SK-N-SH (cell line): Measurements from ENCODE around the gene CYP4F12. TPM values are rescaled to one million over a fixed set of nuclear protein-coding genes. Genes with fewer than 3 reads are reported as not detected.

Experiments
- CTCF ChIA-PET: fragments of 300-600, 350-600 bp; formaldehyde crosslinking; extraction: SDS; loops from one replicate; lab custom pipeline; 2021; lab: Yijun Ruan, JAX
- POLR2A ChIA-PET: fragments of 350-600 bp; sonication (Branson Sonifier 250); formaldehyde crosslinking; extraction: SDS; loops from one replicate; lab custom pipeline; 2020; ENCODE audit warnings: antibody characterized with exemption, inconsistent platforms; lab: Yijun Ruan, JAX
- DNase-seq: peaks from one replicate; pipeline ENCODE4 v3.0.0; 2012
- H2AFZ ChIP-seq: fragments of 200-600 bp; sonication (generic); 2 replicates; pipeline ENCODE4 v1.8.1; 2016; ENCODE audit warnings: antibody characterized with exemption, mild to moderate bottlenecking, low read depth
- H3F3A ChIP-seq: fragments of 200-600 bp; sonication (generic); replicated peaks from 2 replicates; pipeline ENCODE3; 2016; ENCODE audit warnings: antibody characterized with exemption, mild to moderate bottlenecking; ENCODE audit not compliant: insufficient read depth
- H3K27ac ChIP-seq, 2 experiments: fragments of 200-500 bp in 1 of 2; fragments of 200-600 bp in 1 of 2; sonication (Bioruptor generic) in 1 of 2; sonication (generic), shearing (Covaris generic) in 1 of 2; 2 replicates each; pipeline versions ENCODE4 v1.5.1 to v1.6.1; 2014 to 2016; ENCODE audit warnings: low read depth in 2 of 2, inconsistent platforms in 1 of 2, low read length in 1 of 2, mild to moderate bottlenecking in 1 of 2, mixed read lengths in 1 of 2
- H3K27me3 ChIP-seq: fragments of 200-600 bp; sonication (generic), shearing (Covaris generic); 2 replicates; pipeline ENCODE4 v1.6.1; 2016; ENCODE audit warnings: mixed run types; ENCODE audit not compliant: insufficient read depth
- H3K36me3 ChIP-seq, 2 experiments: fragments of 200-500 bp in 1 of 2; fragments of 200-600 bp in 1 of 2; sonication (Bioruptor generic) in 1 of 2; sonication (generic) in 1 of 2; replicated peaks in 1 of 2; 2 replicates each; pipeline versions ENCODE3 to v1.5.1; 2014 to 2016; ENCODE audit warnings: low read length in 1 of 2, mild to moderate bottlenecking in 1 of 2; ENCODE audit not compliant: insufficient read depth in 2 of 2, control insufficient read depth in 1 of 2
- H3K4me1 ChIP-seq, 2 experiments: fragments of 200-500 bp in 1 of 2; fragments of 200-600 bp in 1 of 2; sonication (Bioruptor generic) in 1 of 2; sonication (generic), shearing (Covaris generic) in 1 of 2; 2 replicates each; pipeline versions ENCODE4 v1.5.1 to v1.6.1; 2014 to 2016; ENCODE audit warnings: low read depth in 1 of 2, low read length in 1 of 2, mixed run types in 1 of 2; ENCODE audit not compliant: insufficient read depth in 2 of 2, control insufficient read depth in 1 of 2
- H3K4me2 ChIP-seq: fragments of 200-600 bp; sonication (generic), shearing (Covaris generic); 2 replicates; pipeline ENCODE4 v1.6.1; 2017; ENCODE audit warnings: mixed run types
- H3K4me3 ChIP-seq, 2 experiments: fragments of 200-500 bp in 1 of 2; fragments of 200-600 bp in 1 of 2; sonication (Bioruptor generic) in 1 of 2; sonication (generic), shearing (Covaris generic) in 1 of 2; 2 replicates each; pipeline versions ENCODE4 v1.5.1 to v1.8.1; 2014 to 2016; ENCODE audit warnings: low read depth in 2 of 2, inconsistent platforms in 1 of 2, low read length in 1 of 2, mild to moderate bottlenecking in 1 of 2, mixed read lengths in 1 of 2, moderate library complexity in 1 of 2
- H3K79me2 ChIP-seq: fragments of 200-600 bp; sonication (generic); 2 replicates; pipeline ENCODE4 v1.8.1; 2017; ENCODE audit warnings: mild to moderate bottlenecking; ENCODE audit not compliant: insufficient read depth
- H3K9ac ChIP-seq: fragments of 200-600 bp; sonication (generic); 2 replicates; pipeline ENCODE4 v1.6.1; 2017; ENCODE audit warnings: mixed run types
- H3K9me2 ChIP-seq: fragments of 200-600 bp; sonication (generic); 2 replicates; pipeline ENCODE4 v1.6.1; 2017; ENCODE audit warnings: mixed run types
- H3K9me3 ChIP-seq: fragments of 200-600 bp; sonication (generic); 2 replicates; pipeline ENCODE4 v1.6.1; 2017; ENCODE audit warnings: mixed run types, mild to moderate bottlenecking, moderate library complexity
- H4K20me1 ChIP-seq: fragments of 200-600 bp; sonication (generic); 2 replicates; pipeline ENCODE4 v1.6.1; 2017; ENCODE audit warnings: mild to moderate bottlenecking, mixed run types; ENCODE audit not compliant: insufficient read depth
- ELF1 ChIP-seq: IDR thresholded peaks from 2 replicates; pipeline ENCODE4 v1.4.0; 2012
- EZH2phosphoT487 ChIP-seq: fragments of 200-600 bp; sonication (generic); IDR thresholded peaks from 2 replicates; pipeline ENCODE4 v1.6.1; 2017; ENCODE audit warnings: low read depth, mixed run types, mild to moderate bottlenecking, antibody characterized with exemption, moderate library complexity, borderline replicate concordance
- FOSL2 ChIP-seq: IDR thresholded peaks from 2 replicates; pipeline ENCODE4 v1.4.0; 2012; ENCODE audit warnings: low read depth, mild to moderate bottlenecking, moderate library complexity, borderline replicate concordance
- GATA2 ChIP-seq: sonication (generic); formaldehyde crosslinking; IDR thresholded peaks from 2 replicates; pipeline ENCODE4 v1.5.0; 2020; ENCODE audit warnings: mild to moderate bottlenecking, missing genetic modification reagents
- MEF2A ChIP-seq: IDR thresholded peaks from 2 replicates; pipeline ENCODE4 v1.4.0; 2012; ENCODE audit warnings: low read depth, borderline replicate concordance
- NFIC ChIP-seq: IDR thresholded peaks from 2 replicates; pipeline ENCODE4 v1.4.0; 2012; ENCODE audit warnings: borderline replicate concordance
- NRF1 ChIP-seq: IDR thresholded peaks from 2 replicates; pipeline ENCODE4 v1.6.1; 2012; ENCODE audit warnings: low read depth, mild to moderate bottlenecking, low read length
- POLR2AphosphoS5 ChIP-seq: IDR thresholded peaks from 2 replicates; pipeline ENCODE4 v1.6.1; 2012; ENCODE audit warnings: low read depth, low read length
- RAD21 ChIP-seq: IDR thresholded peaks from 2 replicates; pipeline ENCODE4 v1.6.1; 2012; ENCODE audit warnings: mild to moderate bottlenecking, low read length
- RCOR1 ChIP-seq: fragments of 150-350 bp; IDR thresholded peaks from 2 replicates; pipeline ENCODE4 v1.6.1; 2017; ENCODE audit warnings: antibody characterized with exemption, low read length
- RFX5 ChIP-seq: IDR thresholded peaks from 2 replicates; pipeline ENCODE4 v1.6.1; 2012; ENCODE audit warnings: mild to moderate bottlenecking, improper control_type of control experiment, low read length
- TAF1 ChIP-seq: IDR thresholded peaks from 2 replicates; pipeline ENCODE4 v1.6.1; 2012; ENCODE audit warnings: low read depth, mild to moderate bottlenecking, low read length, moderate library complexity, borderline replicate concordance
- TCF12 ChIP-seq: IDR thresholded peaks from 2 replicates; pipeline ENCODE4 v1.4.0; 2012
- TEAD4 ChIP-seq: IDR thresholded peaks from 2 replicates; pipeline ENCODE4 v1.4.0; 2012; ENCODE audit warnings: mild to moderate bottlenecking, borderline replicate concordance; ENCODE audit not compliant: insufficient read depth
- YY1 ChIP-seq: IDR thresholded peaks from 2 replicates; pipeline ENCODE4 v1.4.0; 2012; ENCODE audit warnings: low read depth, mild to moderate bottlenecking
- WGBS: methylation state at CpG from one replicate; pipeline ENCODE4 v1.1.6; 2017; ENCODE audit warnings: low lambda C conversion rate; 5-methylcytosine and 5-hydroxymethylcytosine counted together
- polyA plus RNA-seq, 3 experiments: library from polyadenylated mRNA; depleted of rRNA; stranded (reverse); fragments of >200 nt; gene quantifications; 2 replicates each; pipeline ENCODE4 v1.2.3, GENCODE V29; 2012
- TF ChIP-seq, protein P1 (sequence below): IDR thresholded peaks from 2 replicates; pipeline ENCODE4 v1.6.1; 2012; ENCODE audit warnings: mild to moderate bottlenecking, low read depth, low read length, moderate library complexity
- TF ChIP-seq, protein P2 (sequence below): IDR thresholded peaks from 2 replicates; pipeline ENCODE4 v1.4.0; 2012; ENCODE audit warnings: low read depth
- TF ChIP-seq, protein P3 (sequence below): IDR thresholded peaks from 2 replicates; pipeline ENCODE4; 2012
- TF ChIP-seq, protein P4 (sequence below): IDR thresholded peaks from 2 replicates; pipeline ENCODE4 v1.4.0; 2012; ENCODE audit warnings: low read depth, borderline replicate concordance
- TF ChIP-seq, protein P5 (sequence below): IDR thresholded peaks from 2 replicates; pipeline ENCODE4 v1.4.0; 2012; ENCODE audit warnings: low read depth, borderline replicate concordance

The CYP4F12 gene
- polyA plus RNA-seq, 1 of the 3 experiments (the other 2 are of a cell fraction): not detected

DNA sequence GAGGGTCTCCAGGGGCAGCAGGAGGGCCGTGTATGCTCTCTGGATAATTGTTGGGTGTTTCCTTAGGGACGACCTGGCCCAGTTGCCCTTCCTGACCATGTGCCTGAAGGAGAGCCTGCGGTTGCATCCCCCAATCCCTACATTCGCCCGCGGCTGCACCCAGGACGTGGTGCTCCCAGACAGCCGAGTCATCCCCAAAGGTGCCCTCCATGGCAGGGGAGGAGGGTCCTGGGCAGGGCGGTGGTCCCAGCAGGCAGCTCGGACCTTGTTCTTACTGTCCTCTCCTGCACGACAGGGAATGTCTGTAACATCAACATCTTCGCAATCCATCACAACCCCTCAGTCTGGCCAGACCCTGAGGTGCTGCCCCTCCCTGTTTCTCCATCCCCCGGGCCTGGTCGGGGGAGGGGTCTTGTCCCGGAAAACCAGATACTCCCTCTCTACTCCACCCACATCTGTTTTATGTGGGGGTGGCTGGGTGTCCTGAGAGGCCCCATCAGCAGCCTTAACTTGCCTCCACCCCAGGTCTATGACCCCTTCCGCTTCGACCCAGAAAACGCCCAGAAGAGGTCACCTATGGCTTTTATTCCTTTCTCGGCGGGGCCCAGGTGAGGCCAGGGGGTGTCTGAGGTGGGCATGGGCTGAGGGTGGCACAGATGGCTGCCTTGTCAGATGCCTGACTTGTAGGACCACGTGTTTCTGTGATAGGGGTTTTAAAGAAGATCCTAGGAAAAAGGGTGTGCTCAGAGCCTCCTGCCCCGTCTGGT lies 44.5 kb upstream of the CYP4F12 start:
- Histone ChIP-seq H3K36me3 (no peaks in the 10 kb centered on the region), H3K79me2 (no peaks in the 10 kb centered on the region), H3K4me2 (no peak overlapping the region), H3F3A (no peaks in the 10 kb centered on the region), H3K27me3 (no peaks in the 10 kb centered on the region; the same call in 1 of the 2 replicates), H3K9me2 (no peaks in the 10 kb centered on the region), H3K4me1 (no peaks in the 10 kb centered on the region), H3K27ac (no peak overlapping the region), H3K9me3 (no peaks in the 10 kb centered on the region), H2AFZ (no peak overlapping the region), H4K20me1 (no peaks in the 10 kb centered on the region), H3K4me3 (no peak overlapping the region), H3K9ac (no peak overlapping the region)
- TF ChIP-seq, protein P1, sequence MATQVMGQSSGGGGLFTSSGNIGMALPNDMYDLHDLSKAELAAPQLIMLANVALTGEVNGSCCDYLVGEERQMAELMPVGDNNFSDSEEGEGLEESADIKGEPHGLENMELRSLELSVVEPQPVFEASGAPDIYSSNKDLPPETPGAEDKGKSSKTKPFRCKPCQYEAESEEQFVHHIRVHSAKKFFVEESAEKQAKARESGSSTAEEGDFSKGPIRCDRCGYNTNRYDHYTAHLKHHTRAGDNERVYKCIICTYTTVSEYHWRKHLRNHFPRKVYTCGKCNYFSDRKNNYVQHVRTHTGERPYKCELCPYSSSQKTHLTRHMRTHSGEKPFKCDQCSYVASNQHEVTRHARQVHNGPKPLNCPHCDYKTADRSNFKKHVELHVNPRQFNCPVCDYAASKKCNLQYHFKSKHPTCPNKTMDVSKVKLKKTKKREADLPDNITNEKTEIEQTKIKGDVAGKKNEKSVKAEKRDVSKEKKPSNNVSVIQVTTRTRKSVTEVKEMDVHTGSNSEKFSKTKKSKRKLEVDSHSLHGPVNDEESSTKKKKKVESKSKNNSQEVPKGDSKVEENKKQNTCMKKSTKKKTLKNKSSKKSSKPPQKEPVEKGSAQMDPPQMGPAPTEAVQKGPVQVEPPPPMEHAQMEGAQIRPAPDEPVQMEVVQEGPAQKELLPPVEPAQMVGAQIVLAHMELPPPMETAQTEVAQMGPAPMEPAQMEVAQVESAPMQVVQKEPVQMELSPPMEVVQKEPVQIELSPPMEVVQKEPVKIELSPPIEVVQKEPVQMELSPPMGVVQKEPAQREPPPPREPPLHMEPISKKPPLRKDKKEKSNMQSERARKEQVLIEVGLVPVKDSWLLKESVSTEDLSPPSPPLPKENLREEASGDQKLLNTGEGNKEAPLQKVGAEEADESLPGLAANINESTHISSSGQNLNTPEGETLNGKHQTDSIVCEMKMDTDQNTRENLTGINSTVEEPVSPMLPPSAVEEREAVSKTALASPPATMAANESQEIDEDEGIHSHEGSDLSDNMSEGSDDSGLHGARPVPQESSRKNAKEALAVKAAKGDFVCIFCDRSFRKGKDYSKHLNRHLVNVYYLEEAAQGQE: no peak
- TF ChIP-seq YY1: no peak
- TF ChIP-seq FOSL2: no peak
- TF ChIP-seq RFX5: no peak
- no peak for TF ChIP-seq ELF1
- no peak for TF ChIP-seq TCF12
- no peak for TF ChIP-seq NFIC
- no peak for TF ChIP-seq POLR2AphosphoS5
- no peak for TF ChIP-seq RCOR1
- TF ChIP-seq, protein P2, sequence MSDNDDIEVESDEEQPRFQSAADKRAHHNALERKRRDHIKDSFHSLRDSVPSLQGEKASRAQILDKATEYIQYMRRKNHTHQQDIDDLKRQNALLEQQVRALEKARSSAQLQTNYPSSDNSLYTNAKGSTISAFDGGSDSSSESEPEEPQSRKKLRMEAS: no peak
- TF ChIP-seq, protein P3, sequence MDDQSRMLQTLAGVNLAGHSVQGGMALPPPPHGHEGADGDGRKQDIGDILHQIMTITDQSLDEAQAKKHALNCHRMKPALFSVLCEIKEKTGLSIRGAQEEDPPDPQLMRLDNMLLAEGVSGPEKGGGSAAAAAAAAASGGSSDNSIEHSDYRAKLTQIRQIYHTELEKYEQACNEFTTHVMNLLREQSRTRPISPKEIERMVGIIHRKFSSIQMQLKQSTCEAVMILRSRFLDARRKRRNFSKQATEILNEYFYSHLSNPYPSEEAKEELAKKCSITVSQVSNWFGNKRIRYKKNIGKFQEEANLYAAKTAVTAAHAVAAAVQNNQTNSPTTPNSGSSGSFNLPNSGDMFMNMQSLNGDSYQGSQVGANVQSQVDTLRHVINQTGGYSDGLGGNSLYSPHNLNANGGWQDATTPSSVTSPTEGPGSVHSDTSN: no peak
- TF ChIP-seq, protein P4, sequence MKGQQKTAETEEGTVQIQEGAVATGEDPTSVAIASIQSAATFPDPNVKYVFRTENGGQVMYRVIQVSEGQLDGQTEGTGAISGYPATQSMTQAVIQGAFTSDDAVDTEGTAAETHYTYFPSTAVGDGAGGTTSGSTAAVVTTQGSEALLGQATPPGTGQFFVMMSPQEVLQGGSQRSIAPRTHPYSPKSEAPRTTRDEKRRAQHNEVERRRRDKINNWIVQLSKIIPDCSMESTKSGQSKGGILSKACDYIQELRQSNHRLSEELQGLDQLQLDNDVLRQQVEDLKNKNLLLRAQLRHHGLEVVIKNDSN: no peak
- no peak for TF ChIP-seq TAF1
- TF ChIP-seq EZH2phosphoT487: no peak
- no peak for TF ChIP-seq TEAD4
- TF ChIP-seq GATA2 (CRISPR knock-in tag): no peak
- TF ChIP-seq MEF2A: no peak
- TF ChIP-seq RAD21: no peak
- TF ChIP-seq, protein P5, sequence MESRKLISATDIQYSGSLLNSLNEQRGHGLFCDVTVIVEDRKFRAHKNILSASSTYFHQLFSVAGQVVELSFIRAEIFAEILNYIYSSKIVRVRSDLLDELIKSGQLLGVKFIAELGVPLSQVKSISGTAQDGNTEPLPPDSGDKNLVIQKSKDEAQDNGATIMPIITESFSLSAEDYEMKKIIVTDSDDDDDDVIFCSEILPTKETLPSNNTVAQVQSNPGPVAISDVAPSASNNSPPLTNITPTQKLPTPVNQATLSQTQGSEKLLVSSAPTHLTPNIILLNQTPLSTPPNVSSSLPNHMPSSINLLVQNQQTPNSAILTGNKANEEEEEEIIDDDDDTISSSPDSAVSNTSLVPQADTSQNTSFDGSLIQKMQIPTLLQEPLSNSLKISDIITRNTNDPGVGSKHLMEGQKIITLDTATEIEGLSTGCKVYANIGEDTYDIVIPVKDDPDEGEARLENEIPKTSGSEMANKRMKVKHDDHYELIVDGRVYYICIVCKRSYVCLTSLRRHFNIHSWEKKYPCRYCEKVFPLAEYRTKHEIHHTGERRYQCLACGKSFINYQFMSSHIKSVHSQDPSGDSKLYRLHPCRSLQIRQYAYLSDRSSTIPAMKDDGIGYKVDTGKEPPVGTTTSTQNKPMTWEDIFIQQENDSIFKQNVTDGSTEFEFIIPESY: no peak
- no peak for TF ChIP-seq NRF1
- 16% methylated on average over 17 of the region's 22 CpGs for WGBS
- ChIA-PET CTCF (no interaction called here), POLR2A (no interaction called here)
- no peak for DNase-seq
